Hypothalamus (tissue), 51 donors: ENCODE measurements around the gene CDH13.
A peak's percentile ranks its signal among the peaks of the same experiment; 100 is the strongest.

Experiments used
- DNase-seq, 51 donors: peaks; one replicate each; lab custom pipeline; 2025; lab: John Stamatoyannopoulos, UW

Gene CDH13

GRCh38 chr16:83508295-83508694 lies 881.5 kb downstream of the CDH13 start:
- DNase-seq, result no peak

GRCh38 chr16:83509316-83509715 lies 882.5 kb downstream of the CDH13 start:
- no peak for DNase-seq

- no peak for DNase-seq
These were observed 884.1 kb downstream of the CDH13 start for GRCh38 chr16:83510906-83511305.

- DNase-seq, result peak in 1 of 51 donors; percentile 10
These were observed 886.4 kb downstream of the CDH13 start for GRCh38 chr16:83513008-83513755.

GRCh38 chr16:83515395-83515794 lies 888.6 kb downstream of the CDH13 start:
- DNase-seq, result no peak

- no peak for DNase-seq
These were observed 890.2 kb downstream of the CDH13 start for GRCh38 chr16:83516931-83517330.

- DNase-seq, result no peak
These were observed 890.6 kb downstream of the CDH13 start for GRCh38 chr16:83517398-83517797.

DNA sequence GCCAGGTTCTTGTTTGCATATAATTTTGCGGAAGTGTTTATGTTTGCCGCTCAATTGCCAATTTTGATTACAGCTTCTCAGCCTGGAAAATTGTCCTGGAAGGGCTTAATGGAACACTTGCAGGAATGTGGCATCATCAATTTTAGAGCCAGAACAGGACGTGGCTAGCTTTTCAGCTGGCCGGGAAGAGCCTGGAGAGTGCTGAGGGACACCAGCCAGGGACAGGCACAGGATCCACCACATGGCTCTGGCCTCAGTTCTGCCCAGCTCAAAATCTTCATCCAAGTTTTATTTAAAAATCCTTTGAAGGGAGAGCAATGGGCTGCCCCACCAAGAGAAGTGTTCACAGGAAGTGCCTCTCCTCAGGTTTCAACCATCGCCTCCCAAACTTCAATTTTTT lies 893.8 kb downstream of the CDH13 start:
- DNase-seq, result no peak

DNA sequence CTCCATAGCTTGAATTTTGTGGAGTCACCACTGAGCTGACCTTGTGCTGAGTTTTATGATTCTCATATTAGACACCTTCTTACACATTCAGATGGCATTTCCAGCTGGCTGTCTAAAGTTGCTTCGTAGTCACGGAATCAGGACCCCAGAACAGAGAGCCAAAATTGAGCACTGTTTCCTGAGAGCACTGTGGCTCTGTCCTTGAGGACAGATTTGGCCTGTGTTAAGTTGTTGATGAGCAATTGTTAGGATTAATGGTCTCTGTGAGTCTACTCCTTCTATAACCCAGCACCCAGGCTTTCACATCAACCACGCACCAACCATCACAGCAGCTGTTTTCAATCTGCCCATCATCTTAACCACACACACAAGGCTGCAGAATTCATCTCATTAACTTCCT lies 903.5 kb downstream of the CDH13 start:
- DNase-seq, result no peak

DNA sequence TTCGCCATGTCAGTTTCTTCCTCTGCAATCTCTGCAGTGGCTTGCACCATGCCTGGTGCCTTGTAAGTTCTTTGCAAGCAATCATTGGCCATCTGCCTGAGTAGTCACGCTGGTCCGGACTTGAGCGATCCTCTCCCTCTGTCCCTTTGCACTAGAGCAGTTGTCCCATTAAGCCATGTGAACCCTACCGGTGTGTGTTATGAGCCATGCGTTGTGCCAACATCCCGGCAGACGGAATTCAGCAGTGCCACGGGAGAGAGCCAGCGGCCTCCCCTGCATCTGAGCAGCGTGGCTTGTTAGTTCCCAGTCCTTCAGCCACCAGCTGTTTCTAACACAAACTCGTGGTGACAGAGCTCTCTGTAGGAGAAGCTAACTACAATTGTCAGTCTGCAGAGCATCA lies 905.9 kb downstream of the CDH13 start:
- peak in 1 of 51 donors; percentile 9 for DNase-seq

GRCh38 chr16:83533193-83533592 lies 906.4 kb downstream of the CDH13 start:
- peak in 2 of 51 donors; percentile 9 to 55 for DNase-seq

DNA sequence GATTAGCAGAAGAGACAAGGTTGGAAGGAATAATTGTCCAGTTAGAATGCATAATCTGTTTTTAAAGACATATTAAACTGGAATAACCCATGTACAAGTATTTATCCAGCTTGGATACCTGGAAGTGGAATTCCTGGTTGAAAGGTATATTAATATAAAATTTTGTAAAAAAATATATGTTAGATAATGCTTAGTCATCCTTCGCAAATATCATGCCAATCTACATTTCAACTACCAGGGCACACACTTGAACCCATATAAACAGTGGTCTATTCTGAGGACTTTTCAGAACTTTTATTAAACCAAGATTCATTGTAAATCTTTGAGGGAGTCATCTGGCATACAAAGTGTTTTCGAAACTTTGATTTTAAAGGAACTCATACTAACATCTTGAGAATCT lies 911.9 kb downstream of the CDH13 start:
- no peak for DNase-seq

DNA sequence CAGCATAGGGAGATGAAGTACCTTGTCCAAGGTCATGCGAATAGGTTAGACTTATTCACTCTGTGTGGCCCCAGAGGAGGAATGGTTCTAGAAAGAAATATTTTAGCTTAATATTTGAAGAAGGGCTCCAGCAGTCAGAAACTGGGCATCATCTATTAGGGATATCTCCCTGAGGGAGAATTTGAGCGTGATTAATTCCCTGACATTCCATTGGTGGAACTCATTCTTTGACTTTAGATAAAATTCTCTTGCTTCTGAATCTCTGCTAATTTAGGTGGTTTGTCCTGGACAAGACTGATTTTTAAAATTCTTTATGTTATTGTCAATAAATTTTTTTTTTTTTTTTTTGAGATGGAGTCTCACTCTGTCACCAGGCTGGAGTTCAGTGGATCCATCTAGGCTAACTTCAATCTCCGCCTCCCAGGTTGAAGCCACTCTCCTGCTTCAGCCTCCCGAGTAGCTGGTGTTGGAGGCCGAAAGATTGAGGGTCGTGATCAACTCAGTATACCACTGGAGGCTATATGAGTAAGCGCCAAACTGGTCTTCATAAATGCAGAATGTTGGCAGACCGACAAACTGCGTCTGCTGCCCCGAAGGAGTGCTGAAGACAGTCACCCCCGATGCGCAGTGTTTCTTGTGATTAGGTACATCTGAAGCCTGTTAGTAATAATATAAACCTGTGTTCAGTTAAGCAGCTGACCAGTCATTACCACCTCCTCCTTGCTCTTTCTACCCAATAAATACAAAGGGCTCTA lies 913.1 kb downstream of the CDH13 start:
- DNase-seq, result no peak

DNA sequence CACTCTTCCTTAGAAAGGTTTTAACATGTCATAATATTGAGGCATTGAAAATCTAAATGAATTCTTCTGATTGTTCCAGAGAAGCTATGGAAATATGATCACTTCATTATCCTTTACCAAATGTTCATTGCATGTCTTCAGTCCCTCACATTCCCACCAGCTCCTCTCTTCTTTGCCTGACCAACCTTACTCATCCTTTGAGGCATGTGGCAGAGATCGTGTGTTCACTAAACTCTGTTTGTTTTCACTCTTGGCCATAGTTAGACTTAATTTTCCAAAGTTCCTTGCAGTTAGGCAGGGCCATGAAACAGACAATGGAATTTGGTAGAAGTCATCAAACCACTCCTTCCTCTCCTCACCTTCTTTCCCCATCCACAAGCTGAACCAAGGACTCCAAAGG lies 914.5 kb downstream of the CDH13 start:
- DNase-seq, result no peak

- no peak for DNase-seq
These were observed 915.7 kb downstream of the CDH13 start for GRCh38 chr16:83542491-83542890.

DNA sequence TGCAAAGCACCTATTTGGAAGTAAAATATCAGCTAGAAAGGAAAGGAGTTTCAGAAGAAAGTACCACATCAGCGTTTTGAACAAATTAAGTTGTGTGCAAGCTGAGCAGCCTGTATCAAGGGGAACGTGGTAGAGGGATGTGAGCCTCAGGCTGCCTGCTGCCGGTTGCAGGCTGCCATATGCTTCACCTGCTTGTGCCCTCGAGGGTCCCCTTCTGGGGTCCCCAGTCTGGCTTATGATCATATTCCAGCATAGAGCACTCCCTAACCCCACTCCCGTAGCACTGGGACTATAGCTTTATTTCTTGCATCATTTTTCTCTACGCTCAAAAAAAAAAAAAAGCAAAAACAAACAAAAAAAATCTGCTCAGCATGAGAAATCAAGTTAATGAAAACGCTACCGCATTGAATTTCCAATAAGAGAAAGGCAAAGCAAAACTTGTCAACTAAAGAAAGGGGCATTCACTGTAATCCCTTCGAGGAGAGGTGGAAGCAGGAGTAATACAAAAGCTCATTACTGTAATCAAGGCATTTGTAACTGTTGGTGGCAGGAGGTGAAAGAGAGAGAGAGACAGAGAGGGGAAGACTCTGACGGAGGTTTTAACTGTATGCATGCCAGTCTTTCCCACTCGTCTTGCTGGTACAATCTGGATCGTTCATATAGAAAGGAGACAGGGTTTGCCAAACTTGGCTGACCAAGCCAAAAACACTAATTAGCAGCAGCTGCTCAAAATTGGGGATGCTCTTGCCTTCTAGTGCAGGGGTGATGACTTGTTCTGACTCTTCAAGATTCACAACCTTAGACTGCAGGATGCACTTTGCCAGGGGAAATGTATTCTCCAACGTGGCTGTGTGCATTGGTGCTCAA lies 922.8 kb downstream of the CDH13 start:
- DNase-seq, result no peak

DNA sequence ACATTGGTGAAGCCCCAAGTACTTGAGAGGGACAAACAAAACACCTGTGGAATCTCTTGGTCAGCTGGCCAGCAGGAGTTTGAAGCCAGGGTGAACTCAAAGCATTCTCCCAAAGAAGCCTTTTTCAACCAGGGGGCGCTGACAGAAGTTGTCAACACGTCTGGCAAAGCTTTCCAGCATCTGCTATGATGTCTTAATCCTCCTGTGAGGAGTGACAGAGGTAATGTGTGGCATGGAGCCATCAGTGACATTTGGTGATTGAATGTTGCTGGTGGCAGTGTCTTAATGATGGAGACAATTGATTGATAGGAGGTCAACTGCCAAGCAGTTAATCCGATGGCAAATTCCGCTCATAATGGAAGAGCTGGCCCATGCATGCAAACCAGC lies 923.4 kb downstream of the CDH13 start:
- DNase-seq, result no peak

GRCh38 chr16:83552228-83552627 lies 925.5 kb downstream of the CDH13 start:
- no peak for DNase-seq

DNA sequence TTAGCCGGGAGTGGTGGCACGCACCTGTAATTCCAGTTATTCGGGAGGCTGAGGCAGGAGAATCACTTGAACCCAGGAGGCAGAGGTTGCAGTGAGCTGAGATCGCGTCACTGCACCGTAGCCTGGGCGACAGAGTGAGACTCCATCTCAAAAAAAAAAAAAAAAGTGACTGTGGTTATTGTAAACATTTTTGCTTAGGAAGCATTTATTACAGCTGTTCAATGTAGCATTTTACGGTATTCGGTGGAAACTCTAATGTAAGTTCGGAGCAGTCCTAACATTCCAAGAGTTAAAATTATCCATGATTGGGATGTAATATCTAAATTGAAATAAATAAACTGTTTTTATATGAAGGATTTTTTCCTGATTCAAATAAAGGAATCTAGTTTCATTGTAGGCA lies 926.2 kb downstream of the CDH13 start:
- DNase-seq, result no peak

GRCh38 chr16:83554096-83554495 lies 927.3 kb downstream of the CDH13 start:
- no peak for DNase-seq

- no peak for DNase-seq
These were observed 927.8 kb downstream of the CDH13 start for GRCh38 chr16:83554540-83554939.
